ENCODE data around the gene PRF1. TPM values are rescaled to one million over a fixed set of nuclear protein-coding genes. Genes with fewer than 3 reads are reported as not detected.
"Not testable (repeated sequence)": the region's sequence is repeated elsewhere in the genome, so short reads cannot be mapped to it uniquely, and the experiment has no call there.

Gene PRF1
- total RNA-seq, 1 donor from 2014 or later: 2.1 TPM

DNA sequence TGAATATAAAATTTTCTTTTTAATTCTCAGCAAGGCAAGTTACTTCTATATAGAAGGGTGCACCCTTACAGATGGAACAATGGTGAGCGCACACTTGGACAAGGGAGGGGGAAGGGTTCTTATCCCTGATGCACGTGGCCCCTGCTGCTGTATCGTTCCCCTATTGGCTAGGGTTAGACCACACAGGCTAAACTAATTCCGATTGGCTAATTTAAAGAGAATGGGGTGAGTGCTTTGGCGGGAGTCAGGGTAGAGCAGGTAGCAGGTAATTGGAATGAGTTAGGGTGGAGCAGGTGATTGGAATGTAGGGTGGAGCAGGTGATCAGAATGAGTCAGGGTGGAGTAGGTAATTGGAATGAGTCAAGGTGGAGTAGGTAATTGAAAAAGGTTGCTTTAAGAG, 32.0 kb upstream of the PRF1 start:
- H3K36me3 ChIP-seq (ENCODE audit: control insufficient read depth in 3 of 3, insufficient read depth in 3 of 3, low read length in 3 of 3); H3K4me3 ChIP-seq (ENCODE audit: low read length in 3 of 3); H3K9ac ChIP-seq (ENCODE audit: low read depth in 1 of 3, low read length in 3 of 3); H3K9me3 ChIP-seq (ENCODE audit: control insufficient read depth in 3 of 3, low read length in 3 of 3); H3K27me3 ChIP-seq (ENCODE audit: control insufficient read depth in 3 of 3, insufficient read depth in 3 of 3, low read length in 3 of 3); H3K4me1 ChIP-seq (ENCODE audit: control insufficient read depth in 3 of 3, insufficient read depth in 3 of 3, low read length in 3 of 3); H3K27ac ChIP-seq (ENCODE audit: low read depth, low read length): not testable (repeated sequence)

DNA sequence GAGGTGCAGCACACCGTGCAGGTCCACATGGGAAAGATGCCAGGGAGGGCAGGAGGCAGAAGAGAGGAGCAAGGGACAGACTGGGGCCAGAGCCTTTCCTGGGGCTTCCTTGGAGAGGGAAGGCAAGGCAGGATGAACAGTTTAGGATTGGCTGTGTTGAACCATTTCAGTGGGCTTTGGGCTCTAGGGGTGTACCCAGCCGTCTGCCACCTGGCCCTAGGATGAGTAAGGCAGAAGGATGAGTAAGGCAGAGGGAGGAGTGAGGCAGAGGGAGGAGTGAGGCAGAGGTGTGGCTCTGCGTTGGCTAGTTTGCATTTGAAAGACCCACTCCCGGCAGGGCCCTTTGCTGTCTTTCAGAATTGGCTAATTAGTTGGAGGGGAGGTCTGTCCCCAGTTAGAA, 31.5 kb upstream of the PRF1 start:
- no peak overlapping the region for H3K4me3 ChIP-seq (ENCODE audit: low read length in 3 of 3)
- no peaks in the 10 kb centered on the region for H3K36me3 ChIP-seq (ENCODE audit: control insufficient read depth in 3 of 3, insufficient read depth in 3 of 3, low read length in 3 of 3)
- H3K9ac ChIP-seq (ENCODE audit: low read depth in 1 of 3, low read length in 3 of 3): no peak overlapping the region
- no peaks in the 10 kb centered on the region for H3K9me3 ChIP-seq (ENCODE audit: control insufficient read depth in 3 of 3, low read length in 3 of 3)
- no peaks in the 10 kb centered on the region for H3K4me1 ChIP-seq (ENCODE audit: control insufficient read depth in 3 of 3, insufficient read depth in 3 of 3, low read length in 3 of 3)
- no peak overlapping the region for H3K27ac ChIP-seq (ENCODE audit: low read depth, low read length)
- H3K27me3 ChIP-seq (ENCODE audit: control insufficient read depth in 3 of 3, insufficient read depth in 3 of 3, low read length in 3 of 3): no peaks in the 10 kb centered on the region

DNA sequence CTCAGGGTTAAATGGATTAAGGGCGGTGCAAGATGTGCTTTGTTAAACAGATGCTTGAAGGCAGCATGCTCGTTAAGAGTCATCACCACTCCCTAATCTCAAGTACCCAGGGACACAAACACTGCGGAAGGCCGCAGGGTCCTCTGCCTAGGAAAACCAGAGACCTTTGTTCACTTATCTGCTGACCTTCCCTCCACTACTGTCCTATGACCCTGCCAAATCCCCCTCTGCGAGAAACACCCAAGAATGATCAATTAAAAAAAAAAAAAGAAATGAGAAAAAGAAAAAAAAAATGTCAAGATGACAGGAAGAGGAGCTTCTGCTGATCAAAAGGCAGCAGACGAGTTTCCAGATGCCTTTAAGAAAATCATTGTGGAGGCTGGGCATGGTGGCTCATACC, 29.2 kb upstream of the PRF1 start:
- H3K36me3 ChIP-seq (ENCODE audit: control insufficient read depth in 3 of 3, insufficient read depth in 3 of 3, low read length in 3 of 3); H3K4me3 ChIP-seq (ENCODE audit: low read length in 3 of 3); H3K27ac ChIP-seq (ENCODE audit: low read depth, low read length); H3K27me3 ChIP-seq (ENCODE audit: control insufficient read depth in 3 of 3, insufficient read depth in 3 of 3, low read length in 3 of 3); H3K9me3 ChIP-seq (ENCODE audit: control insufficient read depth in 3 of 3, low read length in 3 of 3); H3K9ac ChIP-seq (ENCODE audit: low read depth in 1 of 3, low read length in 3 of 3); H3K4me1 ChIP-seq (ENCODE audit: control insufficient read depth in 3 of 3, insufficient read depth in 3 of 3, low read length in 3 of 3): not testable (repeated sequence)

DNA sequence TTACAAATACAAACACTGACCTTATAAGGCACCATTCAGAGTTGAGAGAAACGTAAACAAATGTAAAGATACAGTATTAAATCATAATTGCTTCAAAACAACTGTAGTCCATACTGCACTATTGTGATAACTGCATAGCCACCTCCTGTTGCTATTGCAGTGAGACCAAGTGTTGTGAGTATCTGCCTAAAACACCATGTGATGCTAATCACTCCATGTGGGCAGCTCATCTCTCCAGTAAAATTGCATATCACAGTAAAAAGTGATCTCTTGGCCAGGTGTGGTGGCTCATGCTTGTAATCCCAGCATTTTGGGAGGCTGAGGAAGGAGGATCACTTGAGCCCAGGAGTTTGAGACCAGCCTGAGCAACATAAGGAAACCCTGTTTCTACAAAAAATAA, 26.8 kb upstream of the PRF1 start:
- no peaks in the 10 kb centered on the region for H3K4me1 ChIP-seq (ENCODE audit: control insufficient read depth in 3 of 3, insufficient read depth in 3 of 3, low read length in 3 of 3)
- peaks cover 0 to 3% (median 0%) of the 10 kb centered on the region in 3 donors for H3K9me3 ChIP-seq (ENCODE audit: control insufficient read depth in 3 of 3, low read length in 3 of 3)

DNA sequence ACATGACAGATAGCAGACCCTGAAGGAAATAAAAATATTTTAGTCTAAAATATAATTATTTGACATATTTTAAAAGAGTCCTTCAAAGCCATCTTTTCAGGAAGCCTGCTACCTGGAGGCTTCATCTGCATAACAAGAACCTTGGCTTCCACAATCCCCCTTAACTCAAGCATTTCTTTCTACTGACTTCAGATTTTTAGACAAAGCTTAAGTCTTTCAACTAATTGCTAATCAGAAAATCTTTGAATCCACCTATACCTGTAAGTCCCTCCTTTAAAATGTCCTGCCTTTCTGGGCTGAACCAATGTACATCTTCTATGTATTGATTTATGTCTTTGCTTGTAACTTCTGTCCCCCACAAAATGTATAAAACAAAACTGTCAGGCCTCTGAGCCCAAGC, 23.5 kb upstream of the PRF1 start:
- Histone ChIP-seq H3K9ac (ENCODE audit: low read depth in 1 of 3, low read length in 3 of 3) (no peak overlapping the region), H3K27ac (ENCODE audit: low read depth, low read length) (no peak overlapping the region), H3K27me3 (ENCODE audit: control insufficient read depth in 3 of 3, insufficient read depth in 3 of 3, low read length in 3 of 3) (peaks cover 0 to 3% (median 0%) of the 10 kb centered on the region in 3 donors), H3K4me3 (ENCODE audit: low read length in 3 of 3) (no peak overlapping the region), H3K9me3 (ENCODE audit: control insufficient read depth in 3 of 3, low read length in 3 of 3) (peaks cover 0 to 3% (median 0%) of the 10 kb centered on the region in 3 donors), H3K36me3 (ENCODE audit: control insufficient read depth in 3 of 3, insufficient read depth in 3 of 3, low read length in 3 of 3) (no peaks in the 10 kb centered on the region), H3K4me1 (ENCODE audit: control insufficient read depth in 3 of 3, insufficient read depth in 3 of 3, low read length in 3 of 3) (no peaks in the 10 kb centered on the region)

More for the DNA sequence above, 26.8 kb upstream of the PRF1 start:
- H3K27ac ChIP-seq (ENCODE audit: low read depth, low read length): no peak overlapping the region
- no peaks in the 10 kb centered on the region for H3K36me3 ChIP-seq (ENCODE audit: control insufficient read depth in 3 of 3, insufficient read depth in 3 of 3, low read length in 3 of 3)
- H3K9ac ChIP-seq (ENCODE audit: low read depth in 1 of 3, low read length in 3 of 3): no peak overlapping the region
- no peak overlapping the region for H3K4me3 ChIP-seq (ENCODE audit: low read length in 3 of 3)
- no peaks in the 10 kb centered on the region for H3K27me3 ChIP-seq (ENCODE audit: control insufficient read depth in 3 of 3, insufficient read depth in 3 of 3, low read length in 3 of 3)

DNA sequence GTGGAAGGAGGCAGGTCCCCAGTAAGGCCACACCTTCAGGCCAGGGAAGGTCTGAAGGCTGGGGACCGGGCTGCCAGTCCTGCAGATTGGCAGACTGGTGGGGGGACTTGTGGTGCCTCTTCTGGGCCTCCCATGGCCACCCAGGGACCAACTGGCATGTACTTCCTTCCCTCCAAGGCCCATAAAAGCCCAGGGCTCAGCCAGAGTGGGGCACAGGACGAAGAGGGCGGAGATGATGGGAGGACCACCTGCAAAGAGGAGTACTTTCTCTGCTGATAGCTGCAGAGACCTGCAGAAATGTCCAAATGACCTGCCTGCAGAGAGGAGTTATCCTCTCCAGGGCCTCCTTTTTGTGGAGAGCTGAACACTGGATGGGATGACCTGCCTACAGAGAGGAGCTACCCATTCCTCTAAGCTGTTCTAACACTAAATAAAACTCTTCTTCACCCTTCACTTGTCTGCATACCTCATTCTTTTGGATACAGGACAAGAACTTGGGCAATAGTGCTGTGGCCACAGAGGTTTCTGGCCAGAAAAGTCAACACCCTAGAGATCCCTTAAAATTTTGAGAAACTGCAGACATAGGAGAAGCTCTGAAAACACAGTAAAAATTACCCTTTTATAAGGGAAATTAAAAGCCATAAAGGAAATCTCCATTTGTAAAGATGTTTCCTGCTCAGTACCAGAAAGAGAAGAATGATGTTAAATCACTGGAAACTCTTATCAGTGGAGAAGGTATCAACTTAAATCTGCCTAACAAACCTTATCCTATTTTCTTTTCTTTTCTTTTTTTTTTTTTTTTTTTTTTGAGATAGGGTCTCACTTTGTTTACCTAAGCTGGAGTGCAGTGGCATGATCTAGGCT, 20.7 kb upstream of the PRF1 start:
- Histone ChIP-seq H3K9me3 (ENCODE audit: control insufficient read depth in 3 of 3, low read length in 3 of 3) (peaks cover 0 to 12% (median 0%) of the 10 kb centered on the region in 3 donors), H3K9ac (ENCODE audit: low read depth in 1 of 3, low read length in 3 of 3) (no peak overlapping the region), H3K27ac (ENCODE audit: low read depth, low read length) (no peak overlapping the region)

DNA sequence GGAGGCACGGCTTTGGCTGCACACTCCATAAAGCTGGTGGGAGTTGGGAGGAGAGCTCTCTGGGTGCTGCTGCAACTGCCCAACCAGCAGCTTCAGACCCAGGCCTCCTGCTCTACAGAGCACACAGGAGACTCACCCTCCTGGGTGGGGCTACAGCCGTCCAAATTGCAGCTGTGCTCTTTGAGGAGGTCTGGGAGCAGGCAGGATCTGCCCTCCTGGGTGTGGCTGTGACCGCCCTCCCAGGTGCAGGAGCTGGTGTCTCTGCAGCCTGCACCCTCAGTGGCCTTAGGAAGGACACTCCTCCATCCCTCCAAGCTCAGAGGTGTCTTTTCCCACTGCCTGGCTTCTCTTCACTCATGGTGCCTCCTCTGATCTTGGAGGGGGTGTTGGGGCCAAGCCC, 20.0 kb upstream of the PRF1 start:
- no peaks in the 10 kb centered on the region for H3K36me3 ChIP-seq (ENCODE audit: control insufficient read depth in 3 of 3, insufficient read depth in 3 of 3, low read length in 3 of 3)
- no peak overlapping the region for H3K4me3 ChIP-seq (ENCODE audit: low read length in 3 of 3)
- peaks cover 0 to 9% (median 0%) of the 10 kb centered on the region in 3 donors for H3K9me3 ChIP-seq (ENCODE audit: control insufficient read depth in 3 of 3, low read length in 3 of 3)
- no peaks in the 10 kb centered on the region for H3K4me1 ChIP-seq (ENCODE audit: control insufficient read depth in 3 of 3, insufficient read depth in 3 of 3, low read length in 3 of 3)
- H3K27me3 ChIP-seq (ENCODE audit: control insufficient read depth in 3 of 3, insufficient read depth in 3 of 3, low read length in 3 of 3): peaks cover 0 to 3% (median 0%) of the 10 kb centered on the region in 3 donors
- no peak overlapping the region for H3K9ac ChIP-seq (ENCODE audit: low read depth in 1 of 3, low read length in 3 of 3)
- no peak overlapping the region for H3K27ac ChIP-seq (ENCODE audit: low read depth, low read length)

More for the DNA sequence above, 20.7 kb upstream of the PRF1 start:
- H3K4me3 ChIP-seq (ENCODE audit: low read length in 3 of 3): no peak overlapping the region
- H3K4me1 ChIP-seq (ENCODE audit: control insufficient read depth in 3 of 3, insufficient read depth in 3 of 3, low read length in 3 of 3): no peaks in the 10 kb centered on the region
- H3K27me3 ChIP-seq (ENCODE audit: control insufficient read depth in 3 of 3, insufficient read depth in 3 of 3, low read length in 3 of 3): peaks cover 0 to 3% (median 0%) of the 10 kb centered on the region in 3 donors
- H3K36me3 ChIP-seq (ENCODE audit: control insufficient read depth in 3 of 3, insufficient read depth in 3 of 3, low read length in 3 of 3): no peaks in the 10 kb centered on the region

DNA sequence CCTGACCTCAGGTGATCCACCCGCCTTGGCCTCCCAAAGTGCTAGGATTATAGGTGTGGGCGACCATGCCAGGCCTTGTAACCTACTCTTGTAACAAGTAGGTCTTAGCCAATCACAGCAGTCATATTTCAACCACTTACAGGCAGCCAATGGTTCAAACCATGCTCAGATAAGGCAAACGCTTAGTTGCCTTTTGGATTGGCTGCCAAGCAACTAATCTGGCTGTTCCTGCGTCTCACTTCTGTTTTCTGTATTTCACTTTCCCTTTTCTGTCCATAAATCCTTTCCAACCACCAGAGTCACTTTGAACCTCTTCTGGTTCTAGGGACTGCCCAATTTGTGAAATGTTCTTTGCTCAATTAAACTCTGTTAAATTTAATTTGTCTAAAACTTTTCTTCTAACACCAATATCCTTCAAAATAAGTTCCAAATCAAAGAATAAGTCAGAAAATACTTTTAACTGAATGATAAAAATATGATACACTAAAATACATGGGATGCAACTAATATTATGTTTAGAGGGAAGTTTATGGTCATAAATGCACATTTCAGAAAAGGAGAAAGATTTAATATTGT, 19.1 kb upstream of the PRF1 start:
- Histone ChIP-seq H3K27me3 (ENCODE audit: control insufficient read depth in 3 of 3, insufficient read depth in 3 of 3, low read length in 3 of 3) (peaks cover 0 to 3% (median 0%) of the 10 kb centered on the region in 3 donors), H3K4me1 (ENCODE audit: control insufficient read depth in 3 of 3, insufficient read depth in 3 of 3, low read length in 3 of 3) (no peaks in the 10 kb centered on the region), H3K9me3 (ENCODE audit: control insufficient read depth in 3 of 3, low read length in 3 of 3) (peaks cover 0 to 9% (median 0%) of the 10 kb centered on the region in 3 donors), H3K4me3 (ENCODE audit: low read length in 3 of 3) (no peak overlapping the region), H3K27ac (ENCODE audit: low read depth, low read length) (no peak overlapping the region), H3K36me3 (ENCODE audit: control insufficient read depth in 3 of 3, insufficient read depth in 3 of 3, low read length in 3 of 3) (no peaks in the 10 kb centered on the region), H3K9ac (ENCODE audit: low read depth in 1 of 3, low read length in 3 of 3) (no peak overlapping the region)

DNA sequence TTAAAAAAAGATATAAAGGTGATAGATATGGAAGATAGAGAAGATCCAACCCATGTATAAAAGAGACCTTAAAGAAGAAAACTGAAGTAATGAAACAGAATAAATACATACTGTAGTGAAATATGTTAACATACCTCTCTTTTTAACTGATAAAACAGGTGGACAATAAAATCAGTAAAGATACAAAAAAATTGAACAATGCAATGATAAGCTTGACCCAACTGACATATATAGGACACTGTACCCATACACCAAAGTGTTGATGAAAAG, 17.4 kb upstream of the PRF1 start:
- H3K36me3 ChIP-seq (ENCODE audit: control insufficient read depth in 3 of 3, insufficient read depth in 3 of 3, low read length in 3 of 3): no peaks in the 10 kb centered on the region
- H3K4me1 ChIP-seq (ENCODE audit: control insufficient read depth in 3 of 3, insufficient read depth in 3 of 3, low read length in 3 of 3): no peaks in the 10 kb centered on the region
- H3K9ac ChIP-seq (ENCODE audit: low read depth in 1 of 3, low read length in 3 of 3): no peak overlapping the region
- peaks cover 0 to 9% (median 0%) of the 10 kb centered on the region in 3 donors for H3K9me3 ChIP-seq (ENCODE audit: control insufficient read depth in 3 of 3, low read length in 3 of 3)
- peaks cover 0 to 3% (median 0%) of the 10 kb centered on the region in 3 donors for H3K27me3 ChIP-seq (ENCODE audit: control insufficient read depth in 3 of 3, insufficient read depth in 3 of 3, low read length in 3 of 3)
- H3K4me3 ChIP-seq (ENCODE audit: low read length in 3 of 3): no peak overlapping the region
- H3K27ac ChIP-seq (ENCODE audit: low read depth, low read length): no peak overlapping the region

DNA sequence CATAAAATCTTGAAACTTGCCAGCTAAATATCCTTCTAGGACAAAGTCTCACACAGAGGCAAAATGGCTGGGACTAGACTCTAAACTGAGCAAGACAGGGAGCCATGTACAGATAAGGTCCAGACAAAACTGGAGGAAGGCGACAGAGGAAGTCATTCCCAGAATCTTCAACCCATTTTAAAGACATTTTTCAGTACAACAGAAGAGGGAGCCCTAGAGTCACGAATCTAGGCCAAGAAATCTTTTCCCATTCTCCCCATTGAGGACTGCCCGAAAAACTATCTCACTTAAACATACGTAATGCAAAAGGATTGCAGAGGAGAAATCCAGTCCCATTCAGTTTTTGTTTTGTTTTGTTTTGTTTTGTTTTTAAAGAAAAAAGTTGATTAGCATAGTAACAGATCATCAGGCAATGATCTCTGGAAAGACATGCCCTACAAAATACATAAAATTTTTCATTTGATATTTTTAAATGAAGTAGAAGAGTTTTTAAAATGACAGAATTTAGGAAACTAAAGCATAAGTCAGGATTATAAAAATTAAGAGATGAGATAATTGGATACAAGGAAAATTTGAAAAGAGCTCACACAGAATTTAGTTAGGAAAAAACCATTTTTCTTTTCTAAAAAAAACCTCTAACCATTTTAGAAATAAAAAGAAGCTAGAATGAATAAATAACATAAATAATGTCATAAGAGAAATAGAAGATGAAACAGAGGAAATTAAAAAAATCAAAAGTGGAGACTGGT, 16.9 kb upstream of the PRF1 start:
- Histone ChIP-seq H3K27ac (ENCODE audit: low read depth, low read length) (no peak overlapping the region), H3K36me3 (ENCODE audit: control insufficient read depth in 3 of 3, insufficient read depth in 3 of 3, low read length in 3 of 3) (no peaks in the 10 kb centered on the region), H3K4me1 (ENCODE audit: control insufficient read depth in 3 of 3, insufficient read depth in 3 of 3, low read length in 3 of 3) (no peaks in the 10 kb centered on the region), H3K27me3 (ENCODE audit: control insufficient read depth in 3 of 3, insufficient read depth in 3 of 3, low read length in 3 of 3) (peaks cover 0 to 3% (median 0%) of the 10 kb centered on the region in 3 donors), H3K9ac (ENCODE audit: low read depth in 1 of 3, low read length in 3 of 3) (no peak overlapping the region), H3K9me3 (ENCODE audit: control insufficient read depth in 3 of 3, low read length in 3 of 3) (peaks cover 0 to 9% (median 0%) of the 10 kb centered on the region in 3 donors), H3K4me3 (ENCODE audit: low read length in 3 of 3) (no peak overlapping the region)

Measured in skeletal muscle tissue (tissue), 4 donors.